Liver (tissue), 3 donors: ENCODE results near the gene GRK5.

Experiments used
- CTCF ChIP-seq: fragments of 150-350 bp; IDR thresholded peaks from 2 replicates; pipeline ENCODE4 v1.5.1; 2017; ENCODE audit warnings: improper control_type of control experiment, low read depth, low read length; ENCODE audit not compliant: missing input control
- EGR1 ChIP-seq, 2 donors: IDR thresholded peaks; 2 replicates each; pipeline ENCODE4 v1.6.1; 2016 to 2018; ENCODE audit warnings: antibody characterized with exemption in 2 of 2, low read depth in 2 of 2
- GABPA ChIP-seq, 2 donors: IDR thresholded peaks in 1 of 2; conservative IDR thresholded peaks in 1 of 2; 2 replicates each; pipeline ENCODE4 v1.6.1; 2016; ENCODE audit warnings: antibody characterized with exemption in 2 of 2, mild to moderate bottlenecking in 1 of 2, moderate library complexity in 1 of 2
- JUND ChIP-seq, 2 donors: IDR thresholded peaks; 2 replicates each; pipeline ENCODE4 v1.6.1; 2016; ENCODE audit warnings: antibody characterized with exemption in 2 of 2
- RAD21 ChIP-seq, 2 donors: IDR thresholded peaks; 2 replicates each; pipeline ENCODE4 v1.6.1; 2016; ENCODE audit warnings: antibody characterized with exemption in 2 of 2, mild to moderate bottlenecking in 2 of 2
- TAF1 ChIP-seq: conservative IDR thresholded peaks from 2 replicates; pipeline ENCODE4 v1.6.1; 2016; ENCODE audit warnings: antibody characterized with exemption, mild to moderate bottlenecking
- YY1 ChIP-seq: IDR thresholded peaks from 2 replicates; pipeline ENCODE4 v1.6.1; 2016; ENCODE audit warnings: antibody characterized with exemption, mild to moderate bottlenecking
- donor health status: healthy.
- donor health status: healthy.

- TF ChIP-seq CTCF (no peak), TAF1 (no peak), RAD21 (IDR thresholded peaks at IDR 0.05) (no peak), EGR1 (IDR thresholded peaks at IDR 0.05; ENCODE audit: low read depth in 2 of 2) (no peak), GABPA (IDR thresholded peaks at IDR 0.05 in 1 of 2, conservative IDR thresholded peaks at IDR 0.05 in 1 of 2) (no peak), JUND (IDR thresholded peaks at IDR 0.05) (no peak), YY1 (no peak)
These were observed 201.6 kb downstream of the GRK5 start for GRCh38 chr10:119408969-119409371.
